Right ventricle myocardium inferior (tissue), 1 donor: ENCODE data around the gene PDE1C. TPM values are rescaled to one million over a fixed set of nuclear protein-coding genes. Genes with fewer than 3 reads are reported as not detected.
A peak's percentile ranks its signal among the peaks of the same experiment; 100 is the strongest.
"Not testable (repeated sequence)": the region's sequence is repeated elsewhere in the genome, so short reads cannot be mapped to it uniquely, and the experiment has no call there.

Source experiments
- ATAC-seq: fragments of 200-7000 bp; cut with Tn5 transposase; one replicate; pipeline ENCODE4 v1.9.1; 2020; ENCODE audit warnings: mild to moderate bottlenecking, moderate library complexity
- DNase-seq: peaks from one replicate; pipeline ENCODE4 v3.0.0; 2021; ENCODE audit errors: missing footprints
- intact Hi-C: fragments of 100-400 bp; cut with DNase I; formaldehyde crosslinking; loops from one replicate; pipeline ENCODE4 v1.11.0; 2022
- total RNA-seq: library from RNA; stranded (reverse); fragmentation: NEBNext Ultra II Directional; extraction: Animal tissue kit (Norgen Biotek cat#: 25700); gene quantifications from one replicate; pipeline ENCODE4 v1.2.1, GENCODE V29; 2021
- donor health status: DM: no; HTN: yes; CAD: no; lungs with severe emphysema.

The PDE1C gene
- total RNA-seq, 1 donor from 2014 or later: 198 TPM

GRCh38 chr7:32078824-32079223 lies 8.6 kb upstream of the PDE1C start:
- ATAC-seq (no peak), DNase-seq (no peak)
- intact Hi-C loops: loop anchor here (2.0 kb wide), 1 partner anchor 24 kb away; no protein-coding TSS in a partner anchor

GRCh38 chr7:32077806-32078205 lies 7.6 kb upstream of the PDE1C start:
- DNase-seq: no peak
- intact Hi-C loops: loop anchor here (2.0 kb wide), 1 partner anchor 25 kb away; no protein-coding TSS in a partner anchor
- ATAC-seq: no peak

- DNase-seq, intact Hi-C loops, ATAC-seq: not testable (repeated sequence)
These were observed 6.6 kb upstream of the PDE1C start for GRCh38 chr7:32076802-32077201.

GRCh38 chr7:32075612-32076011 lies 5.4 kb upstream of the PDE1C start:
- DNase-seq: no peak
- intact Hi-C loops: no loop called here
- no peak for ATAC-seq

GRCh38 chr7:32074787-32075585 lies 4.8 kb upstream of the PDE1C start:
- intact Hi-C loops: loop anchor here (5.0 kb wide), 1 partner anchor 193 kb away; no protein-coding TSS in a partner anchor
- DNase-seq (no peak), ATAC-seq (no peak)

- peak; percentile 16 for ATAC-seq
- intact Hi-C loops: loop anchor here (2.0 to 5.0 kb wide), 2 partner anchors 85 to 191 kb away; no protein-coding TSS in a partner anchor
These were observed 3.3 kb upstream of the PDE1C start for GRCh38 chr7:32073533-32073932.

GRCh38 chr7:32072397-32072796 lies 2.2 kb upstream of the PDE1C start:
- DNase-seq (no peak), ATAC-seq (no peak)
- intact Hi-C loops: loop anchor here (2.0 to 5.0 kb wide), 2 partner anchors 86 to 190 kb away; no protein-coding TSS in a partner anchor

More at GRCh38 chr7:32073533-32073932, 3.3 kb upstream of the PDE1C start:
- no peak for DNase-seq

- DNase-seq (no peak), ATAC-seq (no peak)
- intact Hi-C loops: loop anchor here (2.0 to 5.0 kb wide), 4 partner anchors 31 to 189 kb away; no protein-coding TSS in a partner anchor
These were observed 1.4 kb upstream of the PDE1C start for GRCh38 chr7:32071466-32072091.

GRCh38 chr7:32070051-32070405 lies 179 bp downstream of the PDE1C start:
- DNase-seq (no peak), ATAC-seq (peak; percentile 1)
- intact Hi-C loops: loop anchor here (2.0 to 5.0 kb wide), 3 partner anchors 33 to 188 kb away; no protein-coding TSS in a partner anchor

- ATAC-seq (no peak), DNase-seq (no peak)
- intact Hi-C loops: no loop called here
These were observed 1.0 kb downstream of the PDE1C start for GRCh38 chr7:32069116-32069650.

GRCh38 chr7:32068411-32069101 lies 1.7 kb downstream of the PDE1C start:
- no peak for DNase-seq
- ATAC-seq: no peak
- intact Hi-C loops: no loop called here

- ATAC-seq: no peak
- intact Hi-C loops: no loop called here
These were observed 3.8 kb downstream of the PDE1C start for GRCh38 chr7:32066441-32066840.

GRCh38 chr7:32063614-32064013 lies 6.6 kb downstream of the PDE1C start:
- ATAC-seq (no peak), DNase-seq (no peak)
- intact Hi-C loops: no loop called here

More at GRCh38 chr7:32066441-32066840, 3.8 kb downstream of the PDE1C start:
- DNase-seq: no peak

GRCh38 chr7:32062150-32062549 lies 8.1 kb downstream of the PDE1C start:
- intact Hi-C loops: no loop called here
- ATAC-seq (no peak), DNase-seq (no peak)

GRCh38 chr7:32061346-32061745 lies 8.9 kb downstream of the PDE1C start:
- intact Hi-C loops: no loop called here
- DNase-seq: no peak
- ATAC-seq: no peak

- intact Hi-C loops: loop anchor here (5.0 kb wide), 1 partner anchor 77 kb away; no protein-coding TSS in a partner anchor
These were observed 10.8 kb downstream of the PDE1C start for GRCh38 chr7:32059289-32060011.

GRCh38 chr7:32058002-32058401 lies 12.2 kb downstream of the PDE1C start:
- DNase-seq (no peak), ATAC-seq (no peak)
- intact Hi-C loops: loop anchor here (5.0 kb wide), 1 partner anchor 76 kb away; no protein-coding TSS in a partner anchor

More at GRCh38 chr7:32059289-32060011, 10.8 kb downstream of the PDE1C start:
- no peak for DNase-seq
- no peak for ATAC-seq

GRCh38 chr7:32056767-32057166 lies 13.4 kb downstream of the PDE1C start:
- no peak for DNase-seq
- peak; percentile 68 for ATAC-seq
- intact Hi-C loops: loop anchor here (5.0 kb wide), 1 partner anchor 74 kb away; no protein-coding TSS in a partner anchor
